GM13976 (cell line): ENCODE data around the gene RCCD1.

Source experiments
- DNase-seq: peaks from one replicate; pipeline ENCODE4 v3.0.0; 2012; ENCODE audit warnings: low spot score
- in situ Hi-C: fragments of 300-500 bp; cut with MboI; formaldehyde crosslinking; loops from one replicate; pipeline ENCODE4 v1.12.0; 2022; ENCODE audit warnings: low sequenced_read_pairs, mixed read lengths, inconsistent platforms; ENCODE audit not compliant: unreplicated experiment
- TF ChIP-seq, protein P1 (sequence below): IDR thresholded peaks from 2 replicates; pipeline ENCODE4 v1.5.1; 2012; ENCODE audit warnings: borderline replicate concordance, mild to moderate bottlenecking; ENCODE audit not compliant: insufficient read depth; ENCODE audit errors: extremely low read depth, missing control alignments, control extremely low read depth

RCCD1 gene

DNA sequence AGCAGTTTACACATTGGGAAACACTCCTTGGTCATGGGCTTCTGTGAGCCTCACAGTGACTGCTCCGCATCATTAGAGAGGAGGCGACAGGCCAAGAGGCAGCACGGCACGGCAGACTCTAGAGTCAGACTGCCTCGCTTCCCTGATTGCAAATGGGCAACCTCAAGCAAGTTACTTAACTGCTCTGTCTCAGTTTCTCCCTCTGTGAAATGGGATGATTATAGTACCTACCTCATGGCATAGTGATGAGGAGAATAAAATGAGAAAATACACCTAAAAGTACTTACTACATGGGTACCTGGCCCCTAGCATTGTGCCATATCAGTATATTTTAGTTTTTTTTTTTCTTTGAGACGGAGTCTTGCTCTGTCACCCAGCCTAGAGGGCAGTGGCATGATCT lies 4.0 kb upstream of the RCCD1 start:
- peak; percentile 7 for DNase-seq
- TF ChIP-seq, protein P1, sequence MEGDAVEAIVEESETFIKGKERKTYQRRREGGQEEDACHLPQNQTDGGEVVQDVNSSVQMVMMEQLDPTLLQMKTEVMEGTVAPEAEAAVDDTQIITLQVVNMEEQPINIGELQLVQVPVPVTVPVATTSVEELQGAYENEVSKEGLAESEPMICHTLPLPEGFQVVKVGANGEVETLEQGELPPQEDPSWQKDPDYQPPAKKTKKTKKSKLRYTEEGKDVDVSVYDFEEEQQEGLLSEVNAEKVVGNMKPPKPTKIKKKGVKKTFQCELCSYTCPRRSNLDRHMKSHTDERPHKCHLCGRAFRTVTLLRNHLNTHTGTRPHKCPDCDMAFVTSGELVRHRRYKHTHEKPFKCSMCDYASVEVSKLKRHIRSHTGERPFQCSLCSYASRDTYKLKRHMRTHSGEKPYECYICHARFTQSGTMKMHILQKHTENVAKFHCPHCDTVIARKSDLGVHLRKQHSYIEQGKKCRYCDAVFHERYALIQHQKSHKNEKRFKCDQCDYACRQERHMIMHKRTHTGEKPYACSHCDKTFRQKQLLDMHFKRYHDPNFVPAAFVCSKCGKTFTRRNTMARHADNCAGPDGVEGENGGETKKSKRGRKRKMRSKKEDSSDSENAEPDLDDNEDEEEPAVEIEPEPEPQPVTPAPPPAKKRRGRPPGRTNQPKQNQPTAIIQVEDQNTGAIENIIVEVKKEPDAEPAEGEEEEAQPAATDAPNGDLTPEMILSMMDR = no peak
- in situ Hi-C loops = no loop called here

GRCh38 chr15:90952901-90953677 lies 1.6 kb upstream of the RCCD1 start:
- TF ChIP-seq, protein P1 = no peak
- in situ Hi-C loops = no loop called here

GRCh38 chr15:90953947-90954711 lies 555 bp upstream of the RCCD1 start:
- in situ Hi-C loops = no loop called here
- peak; percentile 29 for DNase-seq
- TF ChIP-seq, protein P1 = no peak

More at GRCh38 chr15:90952901-90953677, 1.6 kb upstream of the RCCD1 start:
- peak; percentile 10 for DNase-seq

DNA sequence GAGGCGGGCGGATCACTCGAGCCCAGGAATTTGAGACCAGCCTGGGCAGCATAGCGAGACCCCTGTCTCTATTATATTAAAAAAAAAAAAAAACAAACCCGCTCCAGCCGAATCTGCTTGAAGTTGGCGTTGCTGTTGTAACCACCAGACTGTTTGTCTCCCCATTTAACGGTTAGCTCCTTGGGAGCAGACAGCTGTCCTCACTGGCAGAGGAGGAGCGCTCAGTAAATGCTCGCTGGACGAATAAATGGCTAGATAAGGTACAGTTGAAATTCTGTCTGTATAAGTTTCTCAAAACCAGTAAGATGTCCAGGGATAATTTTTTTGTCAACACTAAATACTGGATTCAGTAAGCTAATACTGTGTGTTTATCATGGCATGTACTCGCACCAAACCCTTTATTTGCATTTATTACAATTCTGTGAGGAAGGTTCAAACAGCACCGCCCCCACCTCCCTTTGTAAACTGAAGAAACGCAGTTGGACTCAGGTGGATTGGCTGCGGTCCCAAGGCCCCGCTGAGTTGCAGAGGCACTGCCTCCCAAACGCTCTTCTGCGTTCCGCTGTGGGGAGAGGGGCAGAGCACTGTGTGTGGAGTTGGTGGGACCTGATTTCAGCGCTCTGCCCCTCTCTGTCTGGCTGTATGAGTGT lies 1.1 kb downstream of the RCCD1 start:
- DNase-seq = peak; percentile 27
- in situ Hi-C loops = no loop called here
- TF ChIP-seq, protein P1 = no peak

DNA sequence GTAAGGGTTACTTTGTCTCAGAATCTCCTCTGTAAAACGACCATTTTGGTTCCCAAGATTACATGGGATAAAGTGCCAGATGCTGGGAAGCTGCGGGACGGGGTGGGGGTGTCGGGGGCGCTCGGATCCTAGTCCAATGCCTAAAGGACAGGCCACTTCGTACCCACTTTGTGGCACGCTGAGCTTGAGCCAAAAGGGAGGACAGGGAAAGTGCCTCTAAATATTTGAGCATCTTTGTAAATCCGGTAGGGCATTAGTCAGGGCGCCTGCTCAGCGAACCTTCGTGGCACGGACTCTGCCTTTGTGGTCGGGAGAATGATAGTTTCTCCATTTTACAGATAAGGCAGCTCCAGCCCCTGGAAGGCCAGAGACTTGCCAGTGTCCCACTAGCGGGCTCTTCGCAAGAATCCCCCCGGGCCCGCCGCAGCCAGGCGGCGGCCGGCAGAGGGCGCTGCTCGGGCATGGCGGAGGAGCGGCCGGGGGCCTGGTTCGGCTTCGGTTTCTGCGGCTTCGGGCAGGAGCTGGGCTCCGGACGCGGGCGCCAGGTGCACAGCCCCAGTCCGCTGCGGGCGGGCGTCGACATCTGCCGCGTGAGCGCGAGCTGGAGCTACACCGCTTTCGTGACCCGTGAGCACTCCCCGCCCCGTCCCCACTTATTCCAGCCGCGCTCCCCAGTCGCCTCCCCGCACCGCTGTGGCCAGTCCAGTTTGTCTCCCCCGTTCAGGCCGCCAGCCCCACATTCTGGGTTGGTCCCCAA lies 1.8 kb downstream of the RCCD1 start:
- in situ Hi-C loops = no loop called here
- TF ChIP-seq, protein P1 = peak; percentile 71
- peak; percentile 87 for DNase-seq
